HEK293T (cell line): ENCODE measurements around the gene SLC6A2.

Experiments
- CTCF ChIA-PET: fragments of 350-600 bp; formaldehyde crosslinking; extraction: SDS; loops from one replicate; lab custom pipeline; 2021; ENCODE audit warnings: antibody characterized with exemption, inconsistent platforms; lab: Yijun Ruan, JAX
- POLR2A ChIA-PET: fragments of 350-600 bp; formaldehyde crosslinking; extraction: SDS; loops from one replicate; lab custom pipeline; 2020; ENCODE audit warnings: antibody characterized with exemption, inconsistent platforms; lab: Yijun Ruan, JAX
- DNase-seq: peaks from one replicate; pipeline ENCODE4 v3.0.0; 2012; ENCODE audit warnings: mixed read lengths; ENCODE audit errors: extremely low spot score
- ARNT ChIP-seq: fragments of 450-650 bp; IDR thresholded peaks from 2 replicates; pipeline ENCODE4 v1.6.1; 2017; ENCODE audit warnings: mild to moderate bottlenecking
- BHLHE40 ChIP-seq: fragments of 450-650 bp; IDR thresholded peaks from 2 replicates; pipeline ENCODE4 v1.6.1; 2016; ENCODE audit warnings: mild to moderate bottlenecking, moderate library complexity, borderline replicate concordance
- CTBP1 ChIP-seq: fragments of 450-650 bp; IDR thresholded peaks from 2 replicates; pipeline ENCODE4 v1.6.1; 2016; ENCODE audit warnings: borderline replicate concordance
- ELF4 ChIP-seq: fragments of 450-650 bp; IDR thresholded peaks from 2 replicates; pipeline ENCODE4 v1.6.1; 2017; ENCODE audit warnings: antibody characterized with exemption
- FOXA1 ChIP-seq: fragments of 450-650 bp; IDR thresholded peaks from 2 replicates; pipeline ENCODE4 v1.6.1; 2016; ENCODE audit warnings: mild to moderate bottlenecking
- FOXK2 ChIP-seq: fragments of 450-650 bp; IDR thresholded peaks from 2 replicates; pipeline ENCODE4 v1.6.1; 2016; ENCODE audit warnings: mild to moderate bottlenecking
- FOXM1 ChIP-seq: fragments of 450-650 bp; IDR thresholded peaks from 2 replicates; pipeline ENCODE4 v1.6.1; 2017; ENCODE audit warnings: mild to moderate bottlenecking, borderline replicate concordance
- HDGF ChIP-seq: fragments of 450-650 bp; IDR thresholded peaks from 2 replicates; pipeline ENCODE4 v1.6.1; 2017; ENCODE audit warnings: antibody characterized with exemption, borderline replicate concordance
- L3MBTL2 ChIP-seq: fragments of 450-650 bp; conservative IDR thresholded peaks from 2 replicates; pipeline ENCODE4 v1.6.1; 2016; ENCODE audit warnings: mild to moderate bottlenecking
- LEF1 ChIP-seq: fragments of 450-650 bp; IDR thresholded peaks from 2 replicates; pipeline ENCODE4 v1.6.1; 2017; ENCODE audit warnings: mild to moderate bottlenecking, borderline replicate concordance
- NFRKB ChIP-seq: fragments of 450-650 bp; IDR thresholded peaks from 2 replicates; pipeline ENCODE4 v1.6.1; 2016; ENCODE audit warnings: mild to moderate bottlenecking, moderate library complexity
- SP1 ChIP-seq: fragments of 450-650 bp; IDR thresholded peaks from 2 replicates; pipeline ENCODE4 v1.6.1; 2017
- SUZ12 ChIP-seq: fragments of 450-650 bp; IDR thresholded peaks from 2 replicates; pipeline ENCODE4 v1.6.1; 2016; ENCODE audit warnings: mild to moderate bottlenecking
- TARDBP ChIP-seq: fragments of 450-650 bp; IDR thresholded peaks from 2 replicates; pipeline ENCODE4 v1.6.1; 2016
- ZNF384 ChIP-seq: fragments of 450-650 bp; IDR thresholded peaks from 2 replicates; pipeline ENCODE4 v1.6.1; 2016
- TF ChIP-seq, protein P1 (sequence below): fragments of 450-650 bp; IDR thresholded peaks from 2 replicates; pipeline ENCODE4 v1.6.1; 2016

SLC6A2 gene

DNA sequence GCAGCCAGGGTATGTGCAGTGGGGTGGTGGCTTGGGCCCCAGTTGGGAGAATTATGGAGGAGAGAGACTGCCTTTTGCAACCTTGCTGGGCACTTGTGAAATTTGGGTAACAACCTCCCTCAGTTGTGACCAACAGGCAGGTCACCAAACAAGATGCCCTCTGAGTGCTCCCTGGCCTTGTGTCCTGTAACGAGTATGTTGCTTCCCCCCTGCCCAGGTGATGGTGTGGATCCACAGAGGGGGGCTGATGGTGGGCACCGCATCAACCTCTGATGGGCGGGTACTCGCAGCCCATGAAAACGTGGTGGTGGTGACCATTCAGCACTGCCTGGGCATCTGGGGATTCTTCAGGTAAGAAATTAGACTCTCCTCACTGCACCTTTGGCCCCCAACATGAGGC lies 74.3 kb downstream of the SLC6A2 start:
- ChIA-PET POLR2A (no interaction called here), CTCF (no interaction called here)
- no peak for DNase-seq
- TF ChIP-seq L3MBTL2 (no peak), LEF1 (no peak), ZNF384 (no peak), SUZ12 (no peak), TARDBP (no peak), ARNT (no peak)

DNA sequence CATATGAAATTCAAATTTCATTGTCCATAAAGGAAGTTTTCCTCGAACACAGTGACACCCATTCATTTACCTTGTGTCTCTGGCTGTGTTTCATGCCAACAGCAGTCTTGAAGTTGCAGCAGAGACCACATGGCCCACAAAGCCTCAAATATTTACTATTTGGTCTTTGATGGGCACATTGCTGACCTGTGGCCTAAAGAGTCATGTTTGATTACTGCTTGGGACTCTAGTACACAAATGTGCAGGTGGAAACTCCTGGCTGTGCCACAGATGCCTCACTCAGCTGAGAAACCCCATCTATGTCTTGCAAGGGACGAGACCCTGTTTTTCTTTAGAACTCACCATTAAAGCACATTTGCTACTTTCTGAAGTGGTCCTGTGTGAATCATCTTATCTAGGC lies 76.7 kb downstream of the SLC6A2 start:
- ChIA-PET POLR2A (no interaction called here), CTCF (no interaction called here)
- TF ChIP-seq HDGF: no peak
- no peak for TF ChIP-seq ELF4
- DNase-seq: no peak

DNA sequence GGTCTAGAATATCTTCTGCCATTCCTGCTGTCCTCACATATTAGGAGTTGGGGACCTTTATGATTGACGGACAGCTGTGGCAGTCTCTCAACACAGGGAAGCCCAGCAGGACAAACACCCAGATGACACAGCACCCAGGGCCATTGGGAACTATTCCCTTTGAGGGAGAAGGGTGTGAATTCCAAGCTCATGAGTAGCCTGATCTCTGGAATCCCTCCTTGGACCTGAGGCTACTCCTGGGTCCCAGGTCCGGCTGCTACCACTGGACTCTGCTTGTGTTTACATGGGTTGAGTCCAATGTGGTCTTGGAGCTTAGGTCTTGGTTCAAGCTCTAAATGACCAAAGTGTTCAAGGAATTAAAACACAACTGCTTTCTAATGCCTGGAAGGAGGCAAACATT lies 78.9 kb downstream of the SLC6A2 start:
- no peak for DNase-seq
- no peak for TF ChIP-seq FOXA1
- no peak for TF ChIP-seq SP1
- TF ChIP-seq, protein P1, sequence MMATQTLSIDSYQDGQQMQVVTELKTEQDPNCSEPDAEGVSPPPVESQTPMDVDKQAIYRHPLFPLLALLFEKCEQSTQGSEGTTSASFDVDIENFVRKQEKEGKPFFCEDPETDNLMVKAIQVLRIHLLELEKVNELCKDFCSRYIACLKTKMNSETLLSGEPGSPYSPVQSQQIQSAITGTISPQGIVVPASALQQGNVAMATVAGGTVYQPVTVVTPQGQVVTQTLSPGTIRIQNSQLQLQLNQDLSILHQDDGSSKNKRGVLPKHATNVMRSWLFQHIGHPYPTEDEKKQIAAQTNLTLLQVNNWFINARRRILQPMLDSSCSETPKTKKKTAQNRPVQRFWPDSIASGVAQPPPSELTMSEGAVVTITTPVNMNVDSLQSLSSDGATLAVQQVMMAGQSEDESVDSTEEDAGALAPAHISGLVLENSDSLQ: no peak
- no peak for TF ChIP-seq BHLHE40
- no peak for TF ChIP-seq NFRKB
- POLR2A ChIA-PET: no interaction called here
- CTCF ChIA-PET: no interaction called here

DNA sequence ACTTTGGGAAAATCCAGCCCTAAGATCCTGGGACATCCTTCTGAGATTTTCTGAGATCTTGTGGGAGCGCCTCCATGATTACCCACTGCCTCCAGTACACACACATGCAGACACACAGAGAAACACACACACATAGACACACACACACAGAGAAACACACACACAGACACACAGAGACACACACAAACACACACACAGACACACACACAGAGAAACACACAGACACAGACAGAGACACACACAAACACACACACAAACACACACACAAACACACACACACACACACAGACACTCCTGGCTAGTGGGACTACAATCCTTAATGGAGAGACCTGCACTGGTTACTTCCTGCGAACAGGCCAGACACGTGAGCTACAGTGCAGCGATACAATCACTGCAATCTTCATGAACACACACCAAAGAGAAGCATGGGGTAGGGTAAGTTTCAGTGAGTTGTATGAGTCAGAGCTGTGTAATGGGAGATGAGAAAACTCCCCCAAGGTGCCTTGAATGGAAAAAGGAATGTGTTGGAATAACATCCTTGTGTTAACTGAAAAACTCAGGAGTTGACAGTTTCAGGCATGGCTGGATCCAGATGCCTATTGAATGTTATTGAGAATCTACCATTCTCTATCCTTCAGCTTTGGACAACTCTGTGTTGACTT lies 79.5 kb downstream of the SLC6A2 start:
- POLR2A ChIA-PET: no interaction called here
- TF ChIP-seq SUZ12 (no peak), ELF4 (no peak), ZNF384 (no peak), SP1 (no peak), FOXA1 (no peak), BHLHE40 (no peak), NFRKB (no peak), ARNT (no peak), FOXM1 (no peak), LEF1 (no peak), HDGF (no peak), L3MBTL2 (no peak), FOXK2 (no peak), CTBP1 (no peak), TARDBP (no peak)
- TF ChIP-seq, protein P1: no peak
- no peak for DNase-seq
- CTCF ChIA-PET: interaction anchor here (1.0 kb wide), 1 partner anchor 34 kb away, joined by 3 read pairs; no protein-coding TSS in a partner anchor

DNA sequence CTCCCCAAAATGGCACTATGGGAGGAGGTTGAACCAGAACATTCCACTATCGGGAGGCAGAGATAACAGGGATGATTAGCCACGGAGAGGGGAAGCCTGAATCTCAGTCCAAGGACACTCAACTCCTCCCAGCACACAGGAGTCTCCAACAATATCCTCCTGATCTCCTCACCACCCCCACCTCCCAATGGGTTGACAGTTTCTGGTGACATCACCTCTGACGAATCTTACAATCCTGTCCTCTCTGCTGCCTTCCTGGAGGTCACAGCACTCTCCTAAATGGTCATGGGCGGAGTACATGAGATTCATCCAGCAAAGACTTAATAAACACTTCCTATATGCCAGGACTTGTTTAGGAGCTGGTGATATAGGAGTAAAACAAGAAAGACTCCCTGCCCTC lies 80.9 kb downstream of the SLC6A2 start:
- ChIA-PET CTCF (no interaction called here), POLR2A (no interaction called here)
- DNase-seq: no peak
- TF ChIP-seq FOXM1 (no peak), ARNT (no peak), NFRKB (no peak), SP1 (no peak), TARDBP (no peak), FOXK2 (no peak), FOXA1 (no peak), SUZ12 (no peak)
- TF ChIP-seq, protein P1: no peak

DNA sequence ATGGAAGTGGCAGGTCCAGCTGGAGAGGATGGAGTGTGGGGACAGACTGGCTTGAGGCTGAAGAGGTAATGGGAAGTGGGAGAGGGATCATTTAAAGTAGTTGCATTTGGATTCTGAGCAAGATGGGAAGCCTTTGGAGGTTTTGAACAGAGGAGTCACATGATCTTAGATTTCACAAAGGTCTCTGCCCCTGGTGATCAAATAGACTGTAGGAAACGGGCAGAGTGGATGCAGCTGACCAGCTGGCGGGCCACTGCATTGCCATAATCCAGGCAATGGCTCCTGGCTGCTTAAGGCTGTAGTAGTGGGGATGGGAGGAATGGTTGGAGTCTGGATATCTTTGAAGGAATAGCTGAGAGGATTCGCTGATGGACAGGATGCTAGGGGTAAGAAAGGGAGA lies 81.5 kb downstream of the SLC6A2 start:
- TF ChIP-seq FOXM1: no peak
- no peak for TF ChIP-seq SP1
- no peak for TF ChIP-seq LEF1
- no peak for TF ChIP-seq L3MBTL2
- TF ChIP-seq ELF4: no peak
- TF ChIP-seq BHLHE40: no peak
- no peak for DNase-seq
- ChIA-PET POLR2A (no interaction called here), CTCF (no interaction called here)

DNA sequence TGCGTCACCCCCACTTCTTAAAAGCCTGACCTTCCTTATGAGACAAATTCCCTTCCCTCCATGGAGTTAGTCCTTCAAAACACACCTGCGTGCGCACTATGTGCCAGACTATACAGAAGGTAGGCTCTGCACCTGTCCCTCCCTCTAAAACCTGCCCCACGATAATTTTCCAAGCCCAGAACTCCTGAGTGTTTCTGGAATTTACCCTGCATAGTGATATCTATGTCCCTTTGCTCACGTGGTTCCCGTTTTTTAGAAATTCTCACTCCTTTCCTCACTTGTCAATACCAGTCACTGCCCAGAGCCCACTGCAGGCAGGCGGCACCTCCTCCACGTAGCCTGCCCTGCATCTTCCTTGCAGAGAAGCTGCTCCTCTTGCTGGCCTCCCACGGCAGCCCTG lies 82.2 kb downstream of the SLC6A2 start:
- no peak for DNase-seq
- no peak for TF ChIP-seq L3MBTL2
- TF ChIP-seq BHLHE40: no peak
- TF ChIP-seq NFRKB: no peak
- POLR2A ChIA-PET: no interaction called here
- CTCF ChIA-PET: no interaction called here

DNA sequence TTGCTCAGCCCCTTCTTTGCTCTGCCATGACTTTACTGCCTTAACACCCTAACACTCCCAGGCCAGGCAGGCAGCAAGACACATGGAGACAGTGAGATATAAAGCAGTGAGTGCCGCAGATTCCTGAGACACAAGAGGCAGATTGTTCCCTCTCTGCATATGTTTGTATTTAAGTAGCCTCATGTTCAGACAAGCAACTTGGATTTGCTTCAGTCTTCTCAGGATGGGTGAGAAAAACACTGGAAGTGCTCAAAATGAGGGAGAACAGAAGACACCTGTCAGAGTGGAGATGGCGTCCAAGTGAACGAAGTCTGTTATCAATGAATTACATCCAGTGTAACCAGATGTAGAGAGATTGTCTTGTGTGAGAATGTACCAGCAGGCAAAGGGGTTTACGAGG lies 90.3 kb downstream of the SLC6A2 start:
- TF ChIP-seq ARNT: no peak
- TF ChIP-seq NFRKB: no peak
- TF ChIP-seq, protein P1: no peak
- TF ChIP-seq FOXA1: no peak
- TF ChIP-seq SUZ12: no peak
- no peak for TF ChIP-seq ZNF384
- no peak for TF ChIP-seq CTBP1
- no peak for TF ChIP-seq ELF4
- no peak for TF ChIP-seq LEF1
- TF ChIP-seq HDGF: no peak
- TF ChIP-seq FOXM1: no peak
- TF ChIP-seq SP1: no peak
- POLR2A ChIA-PET: no interaction called here
- no peak for DNase-seq
- CTCF ChIA-PET: no interaction called here
